Left forelimb (tissue), 1 donor: ENCODE data around the gene VIPAS39.

Source experiments
- DNase-seq: peaks from one replicate; pipeline ENCODE4 v3.0.0-alpha.2; 2018; ENCODE audit warnings: low spot score

VIPAS39 gene

GRCh38 chr14:77457522-77458248 lies at the start of gene VIPAS39, which contains the start of gene AHSA1:
TSS of gene VIPAS39 (minus strand) at chr14:77457601. CDS start at chr14:77454102, 3,499 bp downstream.
TSS of gene AHSA1 (plus strand) at chr14:77458093. CDS start at chr14:77458190, 97 bp downstream.
- DNase-seq: peak; percentile 96

- DNase-seq: no peak
Observed at GRCh38 chr14:77505031-77505430, 47.6 kb upstream of the VIPAS39 start.

GRCh38 chr14:77503138-77503537 lies 45.7 kb upstream of the VIPAS39 start:
- DNase-seq: no peak

GRCh38 chr14:77502109-77502782 lies 44.8 kb upstream of the VIPAS39 start:
- DNase-seq: no peak

- DNase-seq: no peak
Observed at GRCh38 chr14:77498984-77499527, 41.7 kb upstream of the VIPAS39 start.

- DNase-seq: no peak
Observed at GRCh38 chr14:77498120-77498979, 40.9 kb upstream of the VIPAS39 start, which contains the start of gene ISM2. TSS of gene ISM2 (minus strand) at chr14:77498816. CDS start at chr14:77498793, 23 bp downstream.

- DNase-seq: no peak
Observed at GRCh38 chr14:77495334-77495733, 37.9 kb upstream of the VIPAS39 start.

- DNase-seq: no peak
Observed at GRCh38 chr14:77491056-77491455, 33.7 kb upstream of the VIPAS39 start.

- no peak for DNase-seq
Observed at GRCh38 chr14:77490347-77490986, 33.1 kb upstream of the VIPAS39 start.

- DNase-seq: no peak
Observed at GRCh38 chr14:77489041-77489440, 31.6 kb upstream of the VIPAS39 start.

- DNase-seq: no peak
Observed at GRCh38 chr14:77488558-77488957, 31.2 kb upstream of the VIPAS39 start.

- DNase-seq: no peak
Observed at GRCh38 chr14:77485901-77486678, 28.7 kb upstream of the VIPAS39 start.

- DNase-seq: no peak
Observed at GRCh38 chr14:77485256-77485655, 27.9 kb upstream of the VIPAS39 start.

- no peak for DNase-seq
Observed at GRCh38 chr14:77482422-77482821, 25.0 kb upstream of the VIPAS39 start.

GRCh38 chr14:77478796-77479195 lies 21.4 kb upstream of the VIPAS39 start:
- DNase-seq: no peak

GRCh38 chr14:77478029-77478428 lies 20.6 kb upstream of the VIPAS39 start:
- no peak for DNase-seq

GRCh38 chr14:77475432-77476115 lies 18.2 kb upstream of the VIPAS39 start:
- DNase-seq: no peak

- DNase-seq: no peak
Observed at GRCh38 chr14:77474479-77475177, 17.2 kb upstream of the VIPAS39 start.

- DNase-seq: no peak
Observed at GRCh38 chr14:77473921-77474320, 16.5 kb upstream of the VIPAS39 start.
